SK-N-DZ (cell line): ENCODE data around the gene HEG1.

Experiments
- DNase-seq: peaks from one replicate; pipeline ENCODE4 v3.0.0-alpha.2; 2015; ENCODE audit warnings: low spot score

The HEG1 gene

DNA sequence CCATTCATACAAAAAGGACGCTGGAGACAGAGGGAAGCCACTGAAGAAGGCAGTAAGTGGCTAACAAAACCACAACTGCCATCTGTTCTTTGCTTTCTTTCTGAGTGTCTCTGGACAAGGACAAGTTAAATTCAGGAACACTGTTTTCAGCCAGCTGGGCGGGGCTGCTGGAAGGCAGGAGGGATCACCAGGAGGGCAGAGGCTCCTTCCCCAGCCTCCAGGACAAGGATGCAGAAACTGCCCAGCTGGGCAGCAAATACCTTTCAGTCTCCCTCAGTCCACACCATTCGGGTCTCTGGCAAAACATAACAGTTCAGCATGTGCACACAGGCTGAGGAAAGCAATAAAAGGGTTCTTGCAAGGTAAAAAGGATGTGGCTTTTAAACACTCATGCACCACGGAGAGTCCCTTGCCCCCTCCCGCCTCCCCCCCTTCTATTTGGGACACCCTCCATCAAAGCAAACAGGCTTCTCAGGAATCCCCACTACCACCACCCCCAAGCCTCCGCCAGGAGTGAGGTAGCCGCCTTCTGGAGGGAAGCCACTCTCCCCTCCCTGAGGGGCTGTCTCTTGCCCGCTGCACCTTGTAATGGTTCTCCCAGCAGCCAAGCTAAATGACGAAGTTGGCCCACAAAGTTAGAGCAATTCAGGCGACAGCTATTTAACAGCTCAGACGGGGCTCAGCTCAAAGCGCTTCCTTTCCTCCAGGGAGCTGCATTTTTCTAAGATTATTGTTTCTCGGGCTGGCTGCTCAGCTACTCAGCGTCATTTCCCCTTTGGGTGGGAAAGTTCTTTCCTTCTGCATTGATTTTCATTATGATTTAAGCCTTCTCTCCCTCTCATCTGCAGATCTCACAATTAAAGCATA, 3.8 kb downstream of the HEG1 start:
- DNase-seq: no peak

DNA sequence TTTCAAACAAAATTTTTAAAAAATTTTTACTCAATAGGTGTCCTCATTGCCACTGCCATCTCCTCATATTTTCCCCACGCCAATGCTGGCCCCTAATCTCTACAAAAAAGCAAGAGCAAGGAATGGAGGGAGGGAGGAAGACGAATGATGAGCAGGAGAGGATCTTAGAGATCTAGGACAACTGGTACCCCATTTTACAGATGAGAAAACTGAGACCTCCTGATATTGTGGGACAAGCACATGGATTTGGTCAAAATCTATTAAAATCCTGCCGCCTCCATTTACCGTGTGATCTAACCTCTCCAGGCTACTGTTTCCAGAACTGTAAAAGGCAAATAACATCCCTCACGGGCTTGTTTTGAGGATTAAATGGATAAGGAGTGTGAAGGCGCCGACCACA, 4.6 kb downstream of the HEG1 start:
- no peak for DNase-seq

- DNase-seq: no peak
These were observed 5.2 kb downstream of the HEG1 start for GRCh38 chr3:125050488-125051090.

GRCh38 chr3:125048282-125048681, 7.5 kb downstream of the HEG1 start:
- no peak for DNase-seq

- DNase-seq: no peak
These were observed 9.8 kb downstream of the HEG1 start for GRCh38 chr3:125045965-125046364.

GRCh38 chr3:125045194-125045593, 10.6 kb downstream of the HEG1 start:
- no peak for DNase-seq

DNA sequence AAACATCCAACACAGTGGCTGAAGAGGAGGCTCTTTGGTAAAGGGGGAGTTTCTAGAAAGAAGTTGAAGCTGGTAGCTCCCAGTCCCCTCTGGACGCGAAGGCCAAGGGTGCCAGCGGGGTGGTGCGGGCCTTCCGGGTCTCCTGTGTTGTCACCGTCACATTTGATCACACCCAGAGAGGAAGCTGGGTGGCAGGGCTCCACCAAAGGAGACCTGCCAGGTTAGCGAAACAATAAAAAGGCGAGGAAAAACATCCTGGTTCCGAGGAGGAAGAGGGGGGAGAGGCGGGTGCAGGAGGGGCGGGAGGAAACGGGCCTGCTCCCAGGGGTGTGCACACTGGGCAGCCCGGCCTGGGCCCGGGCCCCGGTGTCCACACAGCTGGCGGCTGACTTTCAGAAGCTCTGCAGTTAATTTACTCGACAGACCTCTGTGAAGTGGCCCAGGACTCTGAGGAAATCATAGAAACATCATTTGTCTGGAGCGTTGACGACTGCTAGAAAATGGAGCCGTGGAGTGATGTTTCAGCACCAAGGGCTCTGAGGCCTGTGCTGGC, 12.1 kb downstream of the HEG1 start:
- peak; percentile 53 for DNase-seq

GRCh38 chr3:125042725-125043406, 12.9 kb downstream of the HEG1 start:
- DNase-seq: no peak

- no peak for DNase-seq
These were observed 16.4 kb downstream of the HEG1 start for GRCh38 chr3:125039131-125040100.

DNA sequence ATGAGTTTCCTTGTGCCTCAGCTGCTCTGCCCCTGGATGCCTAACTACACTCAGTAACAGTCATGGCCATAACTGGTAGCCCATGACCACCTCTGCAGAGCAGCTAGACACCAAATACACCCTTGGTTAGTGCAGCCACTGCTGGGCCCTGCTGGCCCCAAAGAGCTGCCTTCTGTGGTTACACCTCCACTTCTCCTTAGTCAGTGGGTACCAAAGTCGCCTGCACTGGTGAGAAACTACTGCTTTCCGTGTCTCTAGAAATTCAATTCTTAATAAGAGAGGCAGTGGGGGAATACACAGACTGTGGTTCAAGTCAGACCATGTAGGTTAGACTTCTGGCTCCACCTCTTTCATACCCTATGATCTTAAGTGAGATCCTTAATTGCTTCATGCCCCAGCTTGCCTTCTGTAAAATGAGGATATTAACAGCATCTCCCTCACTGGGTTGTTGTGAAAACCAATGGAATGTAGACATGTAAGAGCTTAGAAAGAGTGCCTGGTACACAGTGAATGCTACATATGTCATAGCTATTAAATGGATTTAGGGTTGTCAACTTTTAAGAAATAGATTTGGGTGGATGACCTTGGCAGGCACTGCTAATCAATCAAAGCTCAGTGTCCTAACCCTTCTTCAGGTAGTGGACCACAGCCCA, 18.2 kb downstream of the HEG1 start:
- DNase-seq: no peak

DNA sequence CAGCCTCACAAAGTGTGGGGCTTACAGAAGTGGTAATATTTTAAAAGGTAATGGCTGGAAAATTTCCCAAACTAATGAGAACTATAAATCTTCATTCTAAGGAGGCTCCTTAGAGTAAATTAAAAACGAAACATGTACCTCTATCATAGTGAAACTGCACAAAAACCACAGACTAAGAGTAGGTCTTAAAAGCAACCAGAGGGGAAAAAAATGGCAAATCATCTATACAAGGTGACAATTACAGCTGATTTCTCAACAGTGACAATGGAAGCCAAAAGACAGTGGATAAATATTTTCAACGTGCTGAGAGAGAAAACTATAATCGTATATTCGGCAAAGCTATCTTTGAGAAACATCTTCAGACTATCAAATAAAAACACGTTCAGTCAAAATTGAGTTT, 20.6 kb downstream of the HEG1 start:
- no peak for DNase-seq

DNA sequence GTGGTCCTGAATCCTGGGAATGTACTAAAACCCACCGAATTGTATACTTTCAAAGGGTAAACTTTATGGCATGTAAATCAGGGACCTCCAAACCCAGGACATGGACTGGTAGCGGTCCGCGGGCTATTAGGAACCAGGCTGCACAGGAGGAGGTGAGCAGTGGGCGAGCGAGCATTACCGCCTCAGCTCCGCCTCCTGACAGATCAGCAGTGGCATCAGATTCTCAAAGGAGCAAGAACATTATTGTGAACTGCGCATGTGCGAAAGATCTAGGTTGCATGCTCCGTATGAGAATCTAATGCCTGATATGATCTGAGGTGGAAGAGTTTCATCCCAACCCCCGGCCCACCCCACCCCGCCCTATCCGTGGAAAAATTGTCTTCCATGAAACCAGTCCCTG, 22.2 kb downstream of the HEG1 start:
- no peak for DNase-seq

- no peak for DNase-seq
These were observed 22.7 kb downstream of the HEG1 start for GRCh38 chr3:125033135-125033534.

- DNase-seq: no peak
These were observed 23.1 kb downstream of the HEG1 start for GRCh38 chr3:125032683-125033082.

DNA sequence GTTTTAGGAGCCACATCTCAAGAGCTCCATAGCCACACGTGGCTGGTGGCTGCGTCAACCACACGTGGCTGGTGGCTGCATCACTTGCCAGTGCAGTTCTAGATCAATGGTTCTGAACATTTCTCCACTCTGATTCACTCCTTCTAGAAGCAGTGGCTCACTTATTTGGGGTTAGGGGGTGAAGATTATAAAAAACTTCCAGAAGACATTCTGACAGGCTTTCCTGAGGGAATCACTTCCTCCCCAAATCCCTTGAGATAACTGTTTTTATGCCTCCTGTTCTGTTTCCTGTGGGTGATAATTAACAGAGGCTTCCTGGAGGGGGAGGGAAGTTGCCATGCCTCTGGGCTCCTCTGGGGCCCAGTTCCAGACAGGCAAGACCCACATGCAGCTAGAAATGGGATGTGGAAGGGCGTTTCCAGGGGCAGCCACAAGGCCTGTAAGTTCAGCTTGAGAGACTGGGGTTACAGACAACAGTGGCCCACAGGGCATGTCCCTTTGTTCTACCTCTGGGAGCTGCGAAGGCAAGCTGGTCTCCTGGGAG, 23.6 kb downstream of the HEG1 start:
- DNase-seq: peak; percentile 33

DNA sequence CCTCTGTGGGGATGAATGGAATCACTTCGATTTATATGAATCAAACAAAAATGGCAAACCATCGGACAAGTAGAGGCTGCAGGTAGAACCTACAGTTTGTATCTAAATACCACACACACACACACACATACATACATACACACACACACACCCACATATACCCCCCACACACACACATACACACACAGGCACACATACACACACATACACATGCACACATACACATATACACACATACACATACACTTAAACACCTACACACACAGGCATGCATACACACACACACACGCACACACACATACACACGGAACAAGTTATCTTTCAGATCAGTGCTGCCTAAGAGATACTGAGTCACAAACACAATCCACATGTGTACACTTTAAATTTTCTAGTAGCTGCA, 24.3 kb downstream of the HEG1 start:
- no peak for DNase-seq

DNA sequence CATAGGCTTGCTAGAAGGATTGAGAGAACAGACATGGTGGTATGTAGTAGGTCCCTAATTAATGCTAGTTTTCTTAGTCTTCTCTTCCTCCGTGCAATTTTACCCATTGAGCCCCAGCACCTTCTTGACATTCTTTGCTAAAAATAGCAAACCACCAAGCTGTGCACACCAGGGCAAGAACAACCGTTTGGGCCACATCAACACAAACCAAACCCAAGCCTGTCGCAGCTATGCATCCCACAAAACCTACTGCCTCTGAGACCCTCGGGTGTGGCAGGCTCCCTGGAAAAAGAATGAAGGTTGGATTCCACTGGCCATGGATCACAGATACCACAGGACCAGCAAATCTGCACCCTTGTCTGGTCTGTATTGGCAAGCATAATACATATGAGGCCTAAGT, 27.1 kb downstream of the HEG1 start:
- DNase-seq: no peak

- no peak for DNase-seq
These were observed 30.2 kb downstream of the HEG1 start for GRCh38 chr3:125025642-125026041.

GRCh38 chr3:125024817-125025216, 31.0 kb downstream of the HEG1 start:
- DNase-seq: no peak

- no peak for DNase-seq
These were observed 31.8 kb downstream of the HEG1 start for GRCh38 chr3:125023833-125024555.
